OCI-LY3 (cell line): ENCODE results near the gene CNTNAP2.

Experiments
- CTCF ChIP-seq: fragments of 200-600, 300-600 bp; sonication (generic); IDR thresholded peaks from 2 replicates; pipeline ENCODE4 v1.5.1; 2014; ENCODE audit warnings: antibody characterized with exemption, low read length, low read depth
- EZH2phosphoT487 ChIP-seq: fragments of 200-600 bp; shearing (Covaris generic); IDR thresholded peaks from 2 replicates; pipeline ENCODE4 v1.6.1; 2018; ENCODE audit warnings: antibody characterized with exemption, mixed run types, low read depth

- TF ChIP-seq CTCF (no peak), EZH2phosphoT487 (no peak)
Measured at GRCh38 chr7:147096629-147097028, 980.0 kb downstream of the CNTNAP2 start.
